Stimulated activated effector memory CD8-positive, alpha-beta T cell treated with anti-CD3 and anti-CD28 coated beads, Interleukin-12 subunit alpha, Interleukin-12 subunit beta, amount 100 ng/mL, for 72 hours (primary cell): ENCODE data around the gene NHEJ1.

ENCODE experiments used
- ATAC-seq: fragments of 150-1000 bp; cut with Tn5 transposase; 2 replicates; pipeline ENCODE4 v1.10.0; 2021
- DNase-seq, 2 donors: peaks; one replicate each; pipeline ENCODE4 v3.0.0; 2021 to 2022; ENCODE audit warnings: low spot score in 2 of 2
- H3K27ac Mint-ChIP-seq: one replicate; pipeline ENCODE4 v1.8.0; 2022; ENCODE audit warnings: mild to moderate bottlenecking, mixed read lengths
- H3K36me3 Mint-ChIP-seq: one replicate; pipeline ENCODE4 v1.8.0; 2022; ENCODE audit warnings: mild to moderate bottlenecking, mixed read lengths
- H3K4me1 Mint-ChIP-seq: one replicate; pipeline ENCODE4 v1.8.0; 2022; ENCODE audit warnings: mixed read lengths
- H3K4me3 Mint-ChIP-seq: one replicate; pipeline ENCODE4 v1.8.0; 2022; ENCODE audit warnings: mild to moderate bottlenecking, mixed read lengths
- H3K9me3 Mint-ChIP-seq: one replicate; pipeline ENCODE4 v1.8.0; 2022; ENCODE audit warnings: mixed read lengths

The NHEJ1 gene

DNA sequence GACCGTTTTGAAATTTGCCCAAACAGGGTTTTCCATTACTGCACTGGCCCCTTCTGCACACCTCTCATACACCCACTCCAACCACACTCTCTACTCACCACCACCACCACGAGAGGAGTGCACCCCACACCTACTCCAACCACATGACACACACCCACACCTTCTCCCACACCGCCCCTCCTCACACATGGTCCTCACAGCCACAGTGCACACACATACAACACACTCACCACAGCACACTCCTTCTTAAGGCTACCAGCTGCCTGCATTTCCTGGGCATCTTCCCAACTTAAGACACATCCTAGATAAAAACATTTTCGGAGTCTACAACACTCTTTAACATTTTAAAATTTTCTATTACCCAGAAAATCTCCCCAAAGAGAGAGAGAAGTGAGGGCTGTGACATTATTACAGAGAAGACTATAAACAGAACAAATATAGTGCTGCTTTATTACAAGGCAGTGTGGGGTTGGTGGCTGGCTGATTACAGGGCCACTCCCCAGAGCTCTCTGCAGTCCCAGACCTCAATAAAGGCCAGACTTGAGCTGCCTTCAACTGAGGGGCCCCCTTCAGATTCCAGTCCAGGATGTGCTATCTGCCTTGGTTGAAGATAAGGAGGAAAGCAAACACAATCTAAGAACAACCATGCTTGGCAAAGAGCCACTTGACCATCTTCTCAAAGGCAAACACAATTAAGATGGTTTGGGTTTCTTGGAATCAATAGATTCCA, 36.1 kb downstream of the NHEJ1 start:
- H3K27ac Mint-ChIP-seq: peak overlapping the region; percentile 53
- ATAC-seq (peak; percentile 84), DNase-seq (peak; percentile 6 to 53)
- H3K9me3 Mint-ChIP-seq: no peaks in the 10 kb centered on the region
- peaks cover 12% of the 10 kb centered on the region for H3K36me3 Mint-ChIP-seq
- peaks cover 32% of the 10 kb centered on the region for H3K4me1 Mint-ChIP-seq
- H3K4me3 Mint-ChIP-seq: no peak overlapping the region

DNA sequence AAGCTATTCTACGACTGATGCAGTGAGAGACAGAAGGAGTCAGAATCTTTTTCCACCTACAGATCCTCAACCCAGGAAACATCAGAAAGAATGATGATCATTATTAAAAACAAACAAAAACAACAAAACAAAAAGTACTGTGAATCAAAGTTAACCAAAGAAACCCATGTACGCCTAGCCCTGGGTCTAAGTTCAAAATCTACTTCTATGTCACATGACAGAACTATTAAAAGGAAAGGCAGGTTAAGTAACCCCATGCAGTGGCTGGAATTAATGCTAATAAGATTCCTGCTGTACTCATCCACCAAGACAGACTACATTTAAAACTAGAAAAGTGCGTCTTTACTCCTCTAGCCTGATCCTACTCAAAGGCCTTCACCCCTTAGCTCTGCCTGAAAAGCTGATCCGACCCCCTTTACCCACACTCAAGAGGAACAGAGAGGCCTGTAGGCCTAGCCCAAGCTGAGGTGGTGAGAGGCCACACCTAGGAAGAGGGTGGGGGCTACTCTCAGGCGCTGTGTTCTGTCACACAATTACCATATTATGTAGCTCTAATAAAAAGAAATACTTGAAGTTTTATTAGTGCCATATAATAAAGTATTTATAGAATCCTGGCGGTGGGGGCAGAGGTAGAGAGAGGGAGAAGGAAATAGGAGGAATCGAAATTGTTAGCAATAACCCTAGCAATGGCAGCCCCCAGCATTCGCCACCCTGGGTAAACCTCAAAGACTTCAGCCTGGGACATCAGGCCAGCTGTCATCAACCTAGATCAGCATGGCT, 37.1 kb downstream of the NHEJ1 start:
- H3K36me3 Mint-ChIP-seq: peaks cover 12% of the 10 kb centered on the region
- H3K4me1 Mint-ChIP-seq: peaks cover 27% of the 10 kb centered on the region
- ATAC-seq: no peak
- no peak overlapping the region for H3K4me3 Mint-ChIP-seq
- H3K27ac Mint-ChIP-seq: peak overlapping the region; percentile 4
- DNase-seq: no peak
- H3K9me3 Mint-ChIP-seq: no peaks in the 10 kb centered on the region

DNA sequence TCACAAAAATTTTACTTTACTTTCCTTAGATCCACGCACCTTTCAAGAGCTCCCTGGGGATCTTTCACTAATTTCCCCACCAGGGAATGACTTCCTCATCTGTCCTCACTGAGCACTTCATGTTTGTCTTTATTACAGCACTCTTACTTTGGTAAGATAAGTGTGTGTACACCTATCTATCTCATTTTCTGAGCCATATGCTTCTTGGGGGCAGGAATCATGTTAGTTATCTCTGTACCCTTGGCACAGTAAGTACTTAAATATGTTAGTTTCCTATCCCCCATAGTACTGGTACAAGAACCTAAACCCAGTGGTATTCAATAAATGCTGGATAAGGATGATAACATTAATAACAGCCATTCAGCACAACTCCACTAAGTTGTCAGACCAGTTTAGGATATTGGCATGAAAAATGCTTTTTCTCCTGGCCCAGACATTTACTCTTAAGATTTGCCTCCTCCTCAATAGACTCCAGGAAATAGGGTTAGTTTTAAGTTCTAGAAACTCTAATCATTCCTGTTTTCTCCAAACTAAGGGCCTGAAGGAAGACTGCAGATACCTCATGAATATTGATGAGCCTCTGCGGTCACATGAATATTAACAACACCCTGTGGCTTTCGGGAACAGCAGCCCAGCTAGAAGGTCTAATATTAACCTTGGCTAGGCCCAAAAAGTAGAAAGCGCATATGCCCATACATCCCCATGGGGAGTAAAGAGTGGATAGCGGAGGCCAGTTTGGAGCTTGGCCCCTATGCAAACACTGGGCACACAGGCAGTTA, 38.2 kb downstream of the NHEJ1 start:
- no peak overlapping the region for H3K27ac Mint-ChIP-seq
- H3K36me3 Mint-ChIP-seq: peaks cover 12% of the 10 kb centered on the region
- no peak for DNase-seq
- H3K4me3 Mint-ChIP-seq: no peak overlapping the region
- H3K4me1 Mint-ChIP-seq: peaks cover 27% of the 10 kb centered on the region
- no peaks in the 10 kb centered on the region for H3K9me3 Mint-ChIP-seq
- ATAC-seq: no peak

DNA sequence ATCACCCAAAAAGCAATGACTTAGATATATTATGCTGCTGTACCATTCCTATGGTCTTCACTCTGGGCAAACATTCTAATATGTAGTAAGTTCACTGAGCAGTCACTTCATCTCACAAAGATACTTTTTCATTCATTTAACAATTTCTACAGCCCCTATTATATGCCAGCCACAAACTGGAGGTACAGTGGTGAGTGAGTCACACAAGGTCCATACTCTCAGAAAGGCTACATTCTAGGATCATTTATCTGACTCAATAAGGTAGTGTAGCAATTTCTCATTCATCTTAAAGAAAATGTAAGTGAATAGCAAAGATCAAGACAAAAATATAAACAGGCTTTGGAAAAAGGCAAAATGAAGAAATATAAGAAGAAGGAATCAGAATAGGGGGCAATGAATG, 40.5 kb downstream of the NHEJ1 start:
- DNase-seq: no peak
- Mint-ChIP-seq H3K4me1 (peaks cover 15% of the 10 kb centered on the region), H3K4me3 (no peak overlapping the region), H3K36me3 (peaks cover 11% of the 10 kb centered on the region), H3K27ac (peak overlapping the region; percentile 15), H3K9me3 (no peaks in the 10 kb centered on the region)
- ATAC-seq: no peak

DNA sequence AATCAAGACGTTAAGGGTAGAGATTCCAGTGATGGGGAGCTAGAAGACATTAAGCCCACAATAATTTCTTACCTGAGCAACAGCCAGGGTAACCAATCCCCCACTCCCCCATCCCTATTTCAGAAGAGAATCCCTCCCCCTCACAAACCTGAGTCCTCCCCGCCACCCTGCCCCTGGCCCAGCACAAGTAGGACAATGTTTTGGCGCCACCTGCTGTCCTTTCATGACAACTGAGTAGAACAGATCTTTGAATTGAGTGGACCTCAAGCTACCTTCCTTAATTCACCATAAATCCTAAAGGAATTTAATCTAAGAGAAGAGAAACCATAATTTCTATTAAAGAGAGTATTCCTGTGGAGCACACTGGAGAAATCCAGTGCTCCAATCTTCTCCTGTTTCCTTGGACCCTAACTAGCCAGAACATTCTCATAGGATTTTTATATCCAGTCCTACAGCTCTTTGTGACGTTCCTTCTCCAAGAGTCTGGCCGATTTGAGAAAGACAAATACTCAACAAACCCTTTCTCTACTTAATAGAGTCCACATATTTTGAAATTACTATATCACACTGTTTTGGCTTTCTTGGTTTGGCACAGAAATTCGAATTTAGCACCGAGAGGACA, 41.1 kb downstream of the NHEJ1 start:
- Mint-ChIP-seq H3K4me1 (peaks cover 10% of the 10 kb centered on the region), H3K36me3 (peaks cover 6% of the 10 kb centered on the region), H3K4me3 (no peak overlapping the region), H3K27ac (peak overlapping the region; percentile 15), H3K9me3 (no peaks in the 10 kb centered on the region)
- DNase-seq (peak; percentile 47 to 73), ATAC-seq (peak; percentile 58)

DNA sequence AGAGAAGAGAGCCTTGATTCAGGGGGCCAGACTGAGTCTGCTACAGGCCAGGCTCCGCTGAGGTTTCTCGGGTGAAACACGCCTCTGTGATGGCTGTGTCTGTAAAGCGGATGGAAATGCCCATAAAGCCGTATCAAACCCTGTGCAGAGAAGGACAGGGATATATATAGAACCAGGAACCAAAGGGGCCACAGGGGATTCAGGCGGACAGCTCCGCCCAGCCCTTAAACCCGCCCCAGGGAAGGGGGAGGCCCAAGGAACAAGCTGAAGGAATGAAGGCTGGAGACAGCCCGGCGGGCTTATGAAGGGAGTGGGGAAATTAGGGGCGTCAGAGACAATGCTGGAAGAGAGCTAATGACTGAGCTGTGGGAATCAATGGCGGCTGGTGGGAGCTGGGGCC, 42.1 kb downstream of the NHEJ1 start:
- H3K4me1 Mint-ChIP-seq: peaks cover 9% of the 10 kb centered on the region
- no peak overlapping the region for H3K27ac Mint-ChIP-seq
- ATAC-seq (no peak), DNase-seq (no peak)
- H3K9me3 Mint-ChIP-seq: no peaks in the 10 kb centered on the region
- H3K36me3 Mint-ChIP-seq: no peaks in the 10 kb centered on the region
- no peak overlapping the region for H3K4me3 Mint-ChIP-seq

DNA sequence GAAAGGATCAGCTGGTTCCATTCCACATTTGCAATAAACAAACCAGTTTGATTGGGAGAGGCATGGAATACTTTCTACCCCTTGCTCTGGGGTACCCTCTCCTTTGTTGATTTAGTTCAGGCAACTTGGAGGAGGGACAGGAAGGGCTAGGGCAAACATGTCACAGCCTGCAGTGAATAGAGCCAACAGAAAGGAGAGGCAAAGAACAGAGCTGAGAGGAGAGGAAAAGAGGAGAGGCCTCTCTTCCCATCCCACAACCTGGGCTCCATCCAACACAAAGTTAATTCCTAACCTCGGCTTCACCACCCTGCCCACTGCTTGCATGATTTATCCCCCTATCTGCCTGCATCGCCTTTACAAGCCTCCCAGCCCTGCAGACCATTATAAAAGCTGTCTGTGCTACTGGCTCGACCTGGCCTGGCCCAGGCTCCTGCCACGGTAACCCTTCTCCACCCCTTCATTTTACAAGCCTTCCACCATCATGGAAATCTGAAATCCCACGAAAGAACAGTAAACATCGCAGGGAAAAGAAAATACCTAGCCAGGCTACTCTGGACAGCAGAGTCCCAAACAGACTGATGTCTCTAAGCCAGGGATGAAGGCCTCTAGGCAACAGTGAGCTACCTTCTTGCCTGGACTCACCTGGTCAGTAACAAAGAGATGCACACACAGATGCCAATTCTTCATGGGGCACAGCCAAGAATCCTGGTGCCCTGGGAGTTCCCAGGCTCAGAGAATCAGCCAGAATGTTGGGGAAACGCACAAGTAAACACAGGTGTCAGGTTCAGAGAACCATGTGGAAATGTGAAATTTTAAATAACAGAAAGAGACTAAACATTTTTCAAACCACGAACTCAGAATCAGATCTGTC, 43.6 kb downstream of the NHEJ1 start:
- ATAC-seq: no peak
- H3K9me3 Mint-ChIP-seq: no peaks in the 10 kb centered on the region
- H3K36me3 Mint-ChIP-seq: no peaks in the 10 kb centered on the region
- H3K4me3 Mint-ChIP-seq: no peak overlapping the region
- H3K27ac Mint-ChIP-seq: no peak overlapping the region
- no peak for DNase-seq
- H3K4me1 Mint-ChIP-seq: peaks cover 9% of the 10 kb centered on the region

DNA sequence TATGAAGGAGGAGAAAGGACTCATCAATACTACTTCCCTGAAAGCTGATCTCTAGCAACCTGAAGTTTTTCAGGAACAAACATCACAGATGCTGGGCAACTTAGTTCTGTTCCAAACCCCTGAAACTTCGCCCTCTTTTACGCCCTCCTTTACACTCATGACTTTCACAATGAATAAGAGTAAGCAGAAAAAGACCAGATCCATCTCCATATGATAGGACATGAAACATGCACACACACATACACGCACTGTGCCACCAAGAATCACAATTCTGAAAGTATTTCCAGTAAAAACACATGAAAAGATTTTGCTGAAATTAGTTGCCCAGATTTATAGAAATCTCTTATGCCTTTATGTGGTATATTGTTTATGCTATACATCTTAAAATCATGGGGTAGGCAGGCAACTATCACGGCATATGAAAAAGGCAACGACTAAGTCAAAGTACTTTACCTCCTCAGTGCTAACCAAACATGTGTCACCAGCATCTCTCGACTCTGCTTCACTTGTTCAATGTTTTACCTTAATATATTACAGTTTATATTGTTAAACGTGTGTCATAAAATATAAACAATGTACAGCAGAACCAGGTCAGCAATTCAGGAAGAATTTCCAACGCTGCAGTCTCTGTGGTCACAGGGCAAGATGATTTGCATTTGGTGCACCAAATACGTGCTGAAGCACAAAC, 47.8 kb downstream of the NHEJ1 start:
- DNase-seq: no peak
- peaks cover 7% of the 10 kb centered on the region for H3K36me3 Mint-ChIP-seq
- peak; percentile 82 for ATAC-seq
- no peak overlapping the region for H3K4me3 Mint-ChIP-seq
- peaks cover 25% of the 10 kb centered on the region for H3K4me1 Mint-ChIP-seq
- no peaks in the 10 kb centered on the region for H3K9me3 Mint-ChIP-seq
- no peak overlapping the region for H3K27ac Mint-ChIP-seq

DNA sequence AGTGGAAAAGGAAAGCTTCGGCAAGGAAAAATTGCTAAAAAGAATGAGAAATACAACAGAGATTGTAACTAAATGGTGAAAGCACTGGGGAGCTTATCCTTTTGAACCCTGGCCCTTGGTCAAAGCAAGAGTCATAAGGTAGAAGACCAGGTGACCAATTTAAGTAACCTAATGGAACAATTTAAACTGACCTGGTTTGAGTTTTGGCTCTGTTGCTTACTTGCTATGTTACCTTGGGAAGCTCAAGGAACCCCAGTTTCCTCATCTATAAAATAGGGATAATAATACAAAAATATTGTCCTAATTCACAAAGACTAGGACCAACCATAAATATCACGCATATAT, 48.6 kb downstream of the NHEJ1 start:
- ATAC-seq: no peak
- no peaks in the 10 kb centered on the region for H3K9me3 Mint-ChIP-seq
- no peak overlapping the region for H3K27ac Mint-ChIP-seq
- peaks cover 7% of the 10 kb centered on the region for H3K36me3 Mint-ChIP-seq
- no peak overlapping the region for H3K4me3 Mint-ChIP-seq
- DNase-seq: no peak
- peaks cover 25% of the 10 kb centered on the region for H3K4me1 Mint-ChIP-seq

DNA sequence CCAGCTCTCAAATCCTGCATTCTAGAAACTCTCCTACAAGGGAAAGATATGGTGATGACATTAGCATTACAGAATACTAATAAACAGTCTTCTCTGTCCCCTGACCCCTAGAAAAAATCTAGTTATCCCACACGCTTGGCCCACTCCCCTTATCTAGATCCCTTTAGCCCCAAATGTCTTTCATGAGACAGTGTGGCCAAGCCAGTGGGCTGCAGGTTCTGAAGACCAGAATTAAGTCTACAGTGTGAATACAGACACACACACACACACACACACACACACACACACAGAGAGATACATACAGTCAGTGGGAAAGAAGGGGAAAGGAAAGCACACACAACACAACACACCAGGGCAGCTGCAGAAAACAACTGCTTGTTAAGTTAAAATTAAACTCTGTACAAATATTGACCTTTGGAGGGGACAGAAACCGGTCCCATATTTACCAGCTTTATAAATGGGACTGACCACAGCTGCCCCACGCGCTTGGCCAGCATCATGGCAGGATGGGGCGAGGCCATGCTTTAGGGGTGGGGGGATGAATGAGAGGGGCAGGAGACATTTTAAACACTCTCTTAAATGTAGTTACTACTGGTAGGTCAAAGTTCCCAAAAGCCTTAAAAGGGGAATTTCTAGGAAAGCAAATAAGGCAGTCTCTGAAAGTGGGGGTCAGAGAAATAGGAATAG, 49.1 kb downstream of the NHEJ1 start:
- peaks cover 25% of the 10 kb centered on the region for H3K4me1 Mint-ChIP-seq
- H3K27ac Mint-ChIP-seq: no peak overlapping the region
- H3K36me3 Mint-ChIP-seq: peaks cover 7% of the 10 kb centered on the region
- no peak overlapping the region for H3K4me3 Mint-ChIP-seq
- no peaks in the 10 kb centered on the region for H3K9me3 Mint-ChIP-seq
- no peak for ATAC-seq
- no peak for DNase-seq

DNA sequence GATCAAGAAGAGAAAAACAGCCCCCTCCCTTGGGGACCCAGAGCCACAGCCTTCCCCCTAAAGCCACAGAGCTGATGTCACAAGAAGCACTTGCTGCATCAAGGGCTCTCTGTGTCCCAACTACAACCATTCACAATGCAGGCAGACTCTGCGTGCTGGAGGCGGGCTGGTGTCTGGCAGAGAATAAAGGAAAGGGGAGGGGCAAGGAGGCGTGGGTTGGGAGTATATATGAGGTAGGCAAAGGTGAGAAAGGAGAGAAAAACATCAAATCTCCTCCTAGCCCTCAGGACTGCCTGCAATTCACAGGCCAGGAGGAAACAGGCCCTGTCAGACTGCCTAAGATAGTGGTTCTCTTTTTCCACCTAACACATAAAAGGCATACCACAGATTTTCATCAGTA, 51.1 kb downstream of the NHEJ1 start:
- Mint-ChIP-seq H3K4me1 (peaks cover 29% of the 10 kb centered on the region), H3K27ac (peak overlapping the region; percentile 52)
- no peak for ATAC-seq

DNA sequence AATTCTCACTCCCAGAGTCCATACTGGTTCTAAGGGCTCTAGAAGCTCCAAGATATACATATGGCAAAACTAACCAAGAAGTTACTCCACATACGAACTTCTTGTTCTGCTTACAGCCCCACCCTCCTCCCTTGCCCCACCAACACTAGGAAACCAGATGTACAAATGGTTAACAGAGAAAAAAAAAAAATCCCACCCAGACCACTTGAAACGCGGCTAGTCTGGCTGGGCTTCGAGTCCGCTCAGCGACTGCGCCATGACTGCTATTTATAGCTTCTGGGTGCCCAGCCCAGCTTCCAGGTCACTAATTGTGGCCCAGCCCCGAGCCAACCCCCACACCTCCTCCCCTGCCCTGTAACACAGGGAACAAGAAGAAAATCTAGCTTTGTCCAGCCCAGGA, 52.9 kb downstream of the NHEJ1 start:
- Mint-ChIP-seq H3K4me3 (no peak overlapping the region), H3K27ac (peak overlapping the region; percentile 3), H3K4me1 (peaks cover 27% of the 10 kb centered on the region), H3K9me3 (no peaks in the 10 kb centered on the region), H3K36me3 (peaks cover 7% of the 10 kb centered on the region)
- DNase-seq (no peak), ATAC-seq (no peak)

More for the DNA sequence above, 51.1 kb downstream of the NHEJ1 start:
- Mint-ChIP-seq H3K36me3 (peaks cover 7% of the 10 kb centered on the region), H3K9me3 (no peaks in the 10 kb centered on the region), H3K4me3 (no peak overlapping the region)
- no peak for DNase-seq

DNA sequence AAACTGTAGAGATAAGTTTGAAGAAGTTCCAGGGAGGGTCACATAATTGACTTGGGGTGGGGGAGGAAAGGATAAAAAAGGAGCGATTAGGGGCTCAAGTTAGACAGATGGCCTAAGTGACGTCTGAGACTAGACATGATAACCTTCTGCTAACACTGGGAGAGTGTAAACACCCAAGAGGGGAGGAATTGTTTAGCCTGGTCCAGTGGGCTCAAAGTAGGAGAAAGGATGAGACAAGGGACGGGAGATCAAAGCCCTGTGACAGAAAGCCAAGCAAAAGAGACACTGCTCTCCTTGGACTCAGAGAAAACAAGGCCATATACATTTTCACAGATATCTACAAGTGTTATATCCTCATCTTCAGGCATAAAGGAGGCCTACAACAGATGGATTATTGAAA, 54.4 kb downstream of the NHEJ1 start:
- ATAC-seq (no peak), DNase-seq (no peak)
- no peaks in the 10 kb centered on the region for H3K9me3 Mint-ChIP-seq
- no peak overlapping the region for H3K4me3 Mint-ChIP-seq
- peaks cover 7% of the 10 kb centered on the region for H3K36me3 Mint-ChIP-seq
- H3K4me1 Mint-ChIP-seq: peaks cover 22% of the 10 kb centered on the region
- no peak overlapping the region for H3K27ac Mint-ChIP-seq
